ENCODE data around the gene B4GALT7.
A peak's percentile ranks its signal among the peaks of the same experiment; 100 is the strongest.

The B4GALT7 gene

GRCh38 chr5:177599731-177600507 is at the start of gene B4GALT7:
B4GALT7 (plus strand) TSS chr5:177600132; CDS start chr5:177600211, 79 bp downstream.
- peak; percentile 41 for DNase-seq (ENCODE audit: extremely low read depth, low read depth)
- TF ChIP-seq, protein P1, sequence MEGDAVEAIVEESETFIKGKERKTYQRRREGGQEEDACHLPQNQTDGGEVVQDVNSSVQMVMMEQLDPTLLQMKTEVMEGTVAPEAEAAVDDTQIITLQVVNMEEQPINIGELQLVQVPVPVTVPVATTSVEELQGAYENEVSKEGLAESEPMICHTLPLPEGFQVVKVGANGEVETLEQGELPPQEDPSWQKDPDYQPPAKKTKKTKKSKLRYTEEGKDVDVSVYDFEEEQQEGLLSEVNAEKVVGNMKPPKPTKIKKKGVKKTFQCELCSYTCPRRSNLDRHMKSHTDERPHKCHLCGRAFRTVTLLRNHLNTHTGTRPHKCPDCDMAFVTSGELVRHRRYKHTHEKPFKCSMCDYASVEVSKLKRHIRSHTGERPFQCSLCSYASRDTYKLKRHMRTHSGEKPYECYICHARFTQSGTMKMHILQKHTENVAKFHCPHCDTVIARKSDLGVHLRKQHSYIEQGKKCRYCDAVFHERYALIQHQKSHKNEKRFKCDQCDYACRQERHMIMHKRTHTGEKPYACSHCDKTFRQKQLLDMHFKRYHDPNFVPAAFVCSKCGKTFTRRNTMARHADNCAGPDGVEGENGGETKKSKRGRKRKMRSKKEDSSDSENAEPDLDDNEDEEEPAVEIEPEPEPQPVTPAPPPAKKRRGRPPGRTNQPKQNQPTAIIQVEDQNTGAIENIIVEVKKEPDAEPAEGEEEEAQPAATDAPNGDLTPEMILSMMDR (IDR thresholded peaks at IDR 0.05; ENCODE audit: low read depth, low read length), result no peak; the same call in none of the 2 replicates

GRCh38 chr5:177552839-177553455 is 47.0 kb upstream of the B4GALT7 start:
- DNase-seq (ENCODE audit: extremely low read depth, low read depth), result no peak
- TF ChIP-seq, protein P1 (IDR thresholded peaks at IDR 0.05; ENCODE audit: low read depth, low read length), result peak; percentile 22

GRCh38 chr5:177553671-177554429 is 46.1 kb upstream of the B4GALT7 start:
- DNase-seq (ENCODE audit: extremely low read depth, low read depth), result no peak
- TF ChIP-seq, protein P1 (IDR thresholded peaks at IDR 0.05; ENCODE audit: low read depth, low read length), result no peak

DNA sequence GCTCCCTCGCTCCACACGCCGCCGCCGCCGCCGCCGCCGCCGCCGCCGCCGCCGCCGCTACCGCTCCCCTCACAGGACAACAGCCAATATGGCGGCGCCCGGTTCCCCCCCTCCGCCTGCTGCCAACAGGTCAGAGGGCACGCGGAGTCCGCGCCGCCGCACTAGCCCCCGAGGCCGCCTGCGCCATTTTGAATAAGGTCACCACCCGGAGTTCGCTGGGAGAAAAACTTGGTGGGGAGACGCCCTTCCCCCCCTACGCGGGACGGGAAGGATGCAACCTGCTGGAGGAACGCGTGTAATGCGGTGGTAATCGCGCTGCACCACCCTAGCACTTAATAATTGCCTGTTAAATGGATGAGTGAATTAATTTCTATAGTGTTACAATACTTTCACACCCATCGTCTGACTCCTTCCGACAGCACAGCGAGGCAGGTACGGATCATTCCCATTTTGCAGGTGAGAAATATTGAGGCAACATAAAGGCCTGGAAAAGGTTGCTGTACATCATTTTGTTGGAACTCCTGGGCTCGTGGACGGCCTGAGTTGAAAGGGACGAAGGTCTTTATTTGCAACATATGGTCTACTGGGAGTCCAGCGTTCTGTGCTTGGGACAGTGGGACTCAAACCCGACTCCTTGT is 45.3 kb upstream of the B4GALT7 start, which contains the start of gene FAM193B:
TSS of gene FAM193B (minus strand) at position 90 of the 638 bp plus-strand sequence. CDS start 105 bp downstream, outside the sequence.
- TF ChIP-seq, protein P1 (IDR thresholded peaks at IDR 0.05; ENCODE audit: low read depth, low read length), result peak; percentile 12
- DNase-seq (ENCODE audit: extremely low read depth, low read depth), result peak; percentile 69

DNA sequence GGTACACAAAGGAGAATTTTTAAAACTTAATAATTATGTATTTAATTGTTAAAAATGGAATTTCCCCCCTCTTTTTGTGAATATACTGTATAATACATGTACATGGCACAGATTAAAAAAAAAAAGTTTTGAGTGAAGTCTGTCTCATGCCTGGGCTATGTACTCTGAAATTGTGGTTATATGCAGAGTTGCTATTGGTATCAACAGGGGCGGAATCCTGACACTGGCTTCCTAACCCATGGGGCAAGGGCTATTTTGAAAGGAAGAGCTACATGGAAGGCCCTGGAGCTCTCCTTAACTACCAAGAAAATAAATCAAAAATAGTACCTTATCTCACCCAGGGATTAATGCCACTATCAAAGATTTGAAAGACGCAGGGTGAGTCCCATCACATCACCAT is 44.7 kb upstream of the B4GALT7 start:
- TF ChIP-seq, protein P1 (IDR thresholded peaks at IDR 0.05; ENCODE audit: low read depth, low read length), result no peak
- DNase-seq (ENCODE audit: extremely low read depth, low read depth), result no peak

DNA sequence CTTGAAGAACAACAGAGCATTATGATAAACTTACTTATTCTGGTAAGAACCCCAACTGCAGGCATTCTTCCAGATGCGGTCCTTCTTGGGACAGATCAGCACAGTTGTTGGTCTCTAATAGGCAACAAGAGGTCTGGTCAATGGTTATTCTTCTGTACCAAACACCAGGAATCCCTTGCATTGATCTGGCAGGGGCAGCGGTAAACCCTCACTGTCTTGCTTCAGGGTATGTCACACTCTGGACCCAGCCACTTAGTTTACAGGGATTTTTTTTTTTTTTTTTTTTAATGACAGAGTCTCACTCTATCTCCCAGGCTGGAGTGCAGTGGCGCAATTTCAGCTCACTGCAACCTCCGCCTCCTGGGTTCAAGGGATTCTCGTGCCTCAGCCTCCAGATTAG is 44.3 kb upstream of the B4GALT7 start:
- DNase-seq (ENCODE audit: extremely low read depth, low read depth), result no peak
- TF ChIP-seq, protein P1 (IDR thresholded peaks at IDR 0.05; ENCODE audit: low read depth, low read length), result no peak

Data from AG09319 (cell line).